Esophagus muscularis mucosa (tissue), 4 donors: ENCODE results near the gene BAZ2A.

Source experiments
- CTCF ChIP-seq, 3 experiments: fragments of 200-600 bp in 2 of 3; fragments of 450-650 bp in 1 of 3; sonication (generic) in 2 of 3; IDR thresholded peaks; one replicate each; pipeline ENCODE4 v1.5.1; 2017 to 2019; ENCODE audit warnings: antibody characterized with exemption in 3 of 3, mild to moderate bottlenecking in 2 of 3, moderate library complexity in 1 of 3
- EP300 ChIP-seq: sonication (generic); formaldehyde crosslinking; IDR thresholded peaks from one replicate; pipeline ENCODE4 v1.6.1; 2017; ENCODE audit warnings: antibody characterized with exemption
- POLR2A ChIP-seq: fragments of 450-650 bp; IDR thresholded peaks from one replicate; pipeline ENCODE4 v1.6.1; 2017; ENCODE audit warnings: antibody characterized with exemption, moderate library complexity, mild to moderate bottlenecking, low read depth

- no peak for TF ChIP-seq CTCF (IDR thresholded peaks at IDR 0.05)
- no peak for TF ChIP-seq POLR2A
- no peak for TF ChIP-seq EP300
Observed at GRCh38 chr12:56633468-56634241, 3.5 kb upstream of the BAZ2A start.
